HL-60/S4 treated with retinoic acid at 250 ng/mL for 4 days and 3 days (cell line): Measurements from ENCODE around the gene C9orf43.
"Not testable (repeated sequence)": the region's sequence is repeated elsewhere in the genome, so short reads cannot be mapped to it uniquely, and the experiment has no call there.

Source experiments
- in situ Hi-C: fragments of 300-500 bp; cut with MboI; formaldehyde crosslinking; loops from 2 replicates; pipeline ENCODE4 v1.7.0; 2022; ENCODE audit warnings: low sequenced_read_pairs

The C9orf43 gene, protein sequence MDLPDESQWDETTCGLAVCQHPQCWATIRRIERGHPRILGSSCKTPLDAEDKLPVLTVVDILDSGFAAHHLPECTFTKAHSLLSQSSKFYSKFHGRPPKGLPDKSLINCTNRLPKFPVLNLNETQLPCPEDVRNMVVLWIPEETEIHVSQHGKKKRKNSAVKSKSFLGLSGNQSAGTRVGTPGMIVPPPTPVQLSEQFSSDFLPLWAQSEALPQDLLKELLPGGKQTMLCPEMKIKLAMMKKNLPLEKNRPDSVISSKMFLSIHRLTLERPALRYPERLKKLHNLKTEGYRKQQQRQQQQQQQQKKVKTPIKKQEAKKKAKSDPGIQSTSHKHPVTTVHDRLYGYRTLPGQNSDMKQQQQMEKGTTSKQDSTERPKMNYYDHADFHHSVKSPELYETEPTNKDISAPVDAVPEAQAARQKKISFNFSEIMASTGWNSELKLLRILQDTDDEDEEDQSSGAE

DNA sequence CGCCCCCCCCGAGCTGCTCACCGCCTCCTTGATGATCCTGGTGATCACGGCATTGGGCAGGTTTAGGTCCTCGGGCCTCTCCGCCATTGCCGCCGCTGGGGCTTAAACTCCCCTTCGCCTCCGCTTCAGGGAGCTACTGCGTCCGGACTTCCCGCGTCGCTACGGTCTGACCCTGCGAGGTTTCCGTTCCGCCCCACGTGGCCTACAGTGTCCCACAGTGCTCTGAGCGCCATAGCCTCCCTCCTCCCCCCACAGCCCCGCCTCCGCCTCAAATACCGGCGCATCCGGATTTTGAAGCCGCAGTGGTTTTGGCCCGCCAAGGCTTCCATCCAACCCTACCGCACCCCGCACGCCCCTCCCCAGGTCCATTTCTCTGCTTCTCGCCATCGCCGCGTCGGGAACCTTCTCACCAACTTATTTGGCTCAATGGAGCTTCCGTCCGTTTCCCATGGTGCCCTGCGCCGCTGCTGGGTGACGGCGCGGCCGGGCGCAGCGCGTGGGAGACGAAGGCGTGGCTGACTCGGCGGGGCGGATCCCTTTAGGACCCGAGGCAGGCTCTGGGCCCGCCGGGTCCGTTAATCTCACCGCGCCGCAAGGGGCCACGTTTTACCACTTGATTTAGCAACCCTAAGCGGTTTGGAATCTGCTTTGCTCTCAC is at the start of gene C9orf43, which contains the start of gene POLE3:
TSS of gene C9orf43 (plus strand) at position 541 of the 658 bp plus-strand sequence. CDS start 2,747 bp downstream, outside the sequence.
TSS of gene POLE3 (minus strand) at position 469 of the 658 bp plus-strand sequence. CDS start at position 87, 382 bp downstream.
- in situ Hi-C loops, result no loop called here

DNA sequence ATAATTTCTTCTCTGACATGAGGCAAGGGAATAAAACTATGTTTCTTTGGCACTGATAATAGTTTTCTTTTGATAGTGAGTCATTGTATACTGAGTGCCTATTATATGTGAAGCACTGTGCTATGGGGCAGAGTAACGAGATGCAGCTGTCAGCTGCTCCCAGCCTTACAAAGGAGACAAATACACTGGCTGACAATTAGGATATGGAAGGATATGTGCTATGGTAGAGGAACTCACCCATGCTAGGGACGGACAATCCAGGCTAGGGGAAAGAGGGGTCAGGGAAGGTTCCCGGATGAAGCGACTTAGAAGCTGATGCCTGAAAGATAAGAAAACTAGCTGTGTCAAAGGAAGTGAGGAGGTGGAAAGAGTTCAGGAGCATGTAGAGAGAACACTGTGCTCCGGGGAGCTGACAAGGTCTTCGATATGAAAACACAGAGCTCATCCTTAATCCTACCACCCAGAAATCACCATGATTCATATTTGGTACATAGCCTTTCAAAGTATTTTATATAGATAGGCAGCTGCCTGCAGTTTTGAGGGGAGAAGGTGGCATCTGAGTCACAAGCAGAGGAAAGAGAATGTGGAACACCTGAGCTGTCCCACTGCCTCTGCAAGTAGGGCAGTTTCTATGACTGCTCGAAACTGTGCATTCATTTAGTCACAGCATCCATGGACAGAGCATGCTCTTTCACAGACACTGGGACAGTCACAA is 49.1 kb upstream of the C9orf43 start:
- in situ Hi-C loops, result no loop called here

DNA sequence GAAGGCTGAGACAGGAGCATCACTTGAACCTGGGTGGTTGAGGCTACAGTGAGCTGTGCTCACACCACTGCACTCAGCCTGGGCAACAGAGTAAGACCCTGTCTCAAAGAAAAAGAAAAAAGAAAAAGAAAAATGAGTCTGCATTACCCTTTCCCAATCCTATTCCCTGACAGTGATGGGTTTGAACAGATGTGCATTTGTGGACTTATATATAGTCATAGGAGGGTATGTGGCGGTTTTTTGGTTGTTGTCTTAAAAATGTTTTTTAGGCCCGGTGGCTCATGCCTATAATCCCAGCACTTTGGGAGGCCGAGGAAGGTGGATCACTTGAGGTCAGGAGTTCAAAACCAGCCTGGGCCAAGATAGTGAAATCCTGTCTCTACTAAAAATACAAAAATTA is 47.2 kb upstream of the C9orf43 start:
- in situ Hi-C loops, result no loop called here

DNA sequence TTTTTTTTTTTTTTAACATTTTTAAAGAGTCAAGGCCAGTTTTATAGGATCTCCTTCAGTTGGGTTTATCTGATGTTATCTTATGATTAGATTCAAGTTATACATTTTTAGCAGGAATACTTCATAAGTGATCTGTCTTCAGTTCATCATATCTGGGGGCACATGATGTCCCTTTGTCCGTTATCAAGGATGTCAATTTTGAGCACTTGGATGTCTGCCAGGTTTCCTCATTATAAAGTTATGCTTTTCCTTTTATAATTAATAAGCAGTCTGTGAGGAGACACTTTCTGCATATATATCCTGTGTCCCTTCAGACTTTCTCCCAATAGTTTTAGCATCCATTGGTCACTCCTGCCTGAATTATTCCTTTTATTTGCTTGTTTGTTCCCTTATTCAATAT is 45.6 kb upstream of the C9orf43 start:
- in situ Hi-C loops, result no loop called here

DNA sequence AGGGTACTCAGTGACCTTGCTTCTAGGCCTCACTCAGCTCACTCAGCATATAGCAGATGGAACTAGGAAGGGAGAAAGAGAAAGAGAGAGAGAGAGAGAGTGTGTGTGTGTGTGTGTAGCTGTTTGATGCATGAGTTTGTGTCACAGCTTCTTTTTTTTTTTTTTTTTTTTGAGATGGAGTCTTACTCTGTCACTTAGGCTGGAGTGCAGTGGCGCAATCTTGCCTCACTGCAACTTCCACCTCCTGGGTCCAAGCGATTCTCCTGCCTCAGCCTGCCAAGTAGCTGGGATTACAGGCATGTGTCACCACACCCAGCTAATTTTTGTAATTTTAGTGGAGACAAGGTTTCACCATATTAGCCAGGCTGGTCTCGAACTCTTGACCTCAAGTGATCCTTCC is 44.9 kb upstream of the C9orf43 start:
- in situ Hi-C loops, result not testable (repeated sequence)

DNA sequence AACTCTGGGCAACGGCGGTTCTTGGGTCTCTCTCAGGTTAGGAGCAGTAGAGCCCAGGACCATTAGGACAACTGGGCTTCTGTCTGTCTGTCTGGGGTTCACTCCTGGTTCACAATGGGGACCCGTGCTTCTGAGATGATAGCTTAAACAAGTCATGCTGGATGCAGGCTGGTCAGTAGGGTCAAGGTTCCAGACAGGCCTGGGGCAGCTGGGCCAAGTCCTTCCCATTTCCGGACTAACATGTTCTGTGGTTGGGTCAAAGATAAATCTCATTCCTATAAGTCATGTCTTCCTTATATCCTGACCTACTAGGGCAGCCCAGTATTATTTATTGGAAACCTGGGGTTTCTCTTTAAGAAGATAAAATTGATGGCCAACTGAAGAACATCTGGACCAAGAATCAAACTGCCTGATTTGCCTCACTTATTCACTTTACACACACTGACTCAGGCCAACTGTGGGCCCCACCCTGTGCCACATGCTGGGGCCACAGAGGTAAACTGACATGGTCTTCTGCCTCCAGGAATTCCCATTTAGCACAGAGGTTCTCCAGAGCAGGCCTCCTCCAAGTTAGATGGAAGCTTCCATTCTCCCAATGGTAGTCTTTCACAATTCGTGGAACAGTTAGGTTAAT is 42.1 kb upstream of the C9orf43 start:
- in situ Hi-C loops, result no loop called here

DNA sequence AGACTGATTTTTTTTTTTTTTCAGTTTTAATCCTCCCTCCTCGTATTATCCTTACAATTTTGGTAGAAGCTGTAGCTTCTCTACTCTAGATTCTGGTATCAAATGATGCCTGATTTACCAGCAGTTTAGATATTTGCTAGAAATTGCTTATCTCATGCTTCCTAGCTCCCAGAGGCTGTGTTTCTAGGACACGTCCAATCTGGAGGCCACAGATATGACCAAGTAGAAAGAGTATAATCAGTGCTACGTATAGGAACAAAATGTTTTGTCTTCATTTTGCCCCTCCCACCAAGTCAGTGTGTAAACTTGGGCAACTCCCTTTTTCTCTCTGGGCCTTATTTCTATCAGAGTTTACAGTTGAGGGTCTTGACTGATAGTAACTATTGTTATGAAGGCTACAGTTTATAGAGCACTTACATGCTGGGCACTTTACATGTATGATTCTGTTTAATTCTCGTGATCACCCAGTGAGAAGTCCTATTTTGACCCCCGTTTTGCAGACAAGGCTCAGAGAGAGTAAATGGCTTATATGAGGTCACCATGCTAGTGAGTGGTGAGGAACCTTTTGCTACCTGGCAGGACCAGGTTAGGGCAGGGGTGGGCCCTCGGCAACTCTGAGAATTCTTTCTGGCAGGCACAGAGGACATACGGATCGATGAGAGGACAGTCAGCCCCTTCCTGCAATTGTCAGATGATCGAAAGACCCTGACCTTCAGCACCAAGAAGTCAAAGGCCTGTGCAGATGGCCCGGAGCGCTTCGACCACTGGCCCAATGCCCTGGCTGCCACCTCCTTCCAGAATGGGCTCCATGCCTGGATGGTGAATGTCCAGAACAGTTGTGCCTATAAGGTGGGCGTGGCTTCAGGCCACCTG is 41.3 kb upstream of the C9orf43 start:
- in situ Hi-C loops, result no loop called here

DNA sequence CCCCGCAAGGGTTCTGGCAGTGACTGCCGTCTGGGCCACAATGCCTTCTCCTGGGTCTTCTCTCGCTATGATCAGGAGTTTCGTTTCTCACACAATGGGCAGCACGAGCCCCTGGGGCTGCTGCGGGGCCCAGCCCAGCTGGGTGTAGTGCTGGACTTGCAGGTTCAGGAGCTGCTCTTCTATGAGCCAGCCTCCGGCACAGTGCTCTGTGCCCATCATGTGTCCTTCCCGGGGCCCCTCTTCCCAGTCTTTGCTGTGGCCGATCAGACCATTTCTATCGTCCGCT is 40.7 kb upstream of the C9orf43 start:
- in situ Hi-C loops, result no loop called here

DNA sequence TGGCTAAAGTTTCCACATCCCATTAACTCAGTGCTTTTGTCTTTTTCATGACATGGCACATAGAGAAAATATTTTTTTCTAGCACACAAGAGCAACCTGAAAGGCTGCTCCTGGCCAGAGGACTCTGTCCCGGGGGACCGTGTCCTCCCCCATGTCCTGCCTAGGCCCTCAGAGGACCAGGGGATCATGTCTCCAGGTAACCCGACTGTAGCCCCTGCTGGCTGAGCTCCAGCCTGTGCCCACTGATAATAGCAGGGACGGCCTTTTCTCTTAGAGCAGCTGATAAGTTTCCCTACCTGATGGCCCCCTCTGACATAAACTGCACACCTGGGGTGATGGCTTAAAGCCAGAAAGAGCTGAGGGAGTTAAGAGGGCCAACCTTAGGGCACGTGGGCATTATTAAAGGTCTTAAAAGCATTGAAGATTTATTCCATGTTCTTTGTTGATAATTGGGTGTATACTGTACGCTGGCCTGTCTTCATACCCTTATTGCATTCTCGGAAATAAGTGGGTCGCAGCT is 39.7 kb upstream of the C9orf43 start:
- in situ Hi-C loops, result no loop called here

DNA sequence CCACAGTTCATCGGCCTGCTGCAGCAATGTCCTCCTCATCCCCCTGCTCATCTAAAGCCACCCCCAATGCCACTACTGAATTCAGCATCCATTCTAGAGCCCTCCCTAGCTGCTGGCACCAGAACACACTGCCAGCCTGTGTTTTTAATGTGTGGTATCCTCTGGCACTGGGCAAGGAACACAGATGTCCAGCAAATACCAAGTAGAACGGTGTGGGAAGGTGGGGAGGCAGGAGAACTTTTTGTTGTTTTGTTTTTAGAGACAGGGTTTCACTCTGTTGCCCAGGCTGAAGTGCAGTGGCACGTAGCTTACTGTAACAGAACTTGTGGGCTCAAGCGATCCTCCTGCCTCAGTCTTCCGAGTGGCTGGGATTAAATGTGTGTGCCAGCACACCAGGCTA is 38.5 kb upstream of the C9orf43 start:
- in situ Hi-C loops, result no loop called here

DNA sequence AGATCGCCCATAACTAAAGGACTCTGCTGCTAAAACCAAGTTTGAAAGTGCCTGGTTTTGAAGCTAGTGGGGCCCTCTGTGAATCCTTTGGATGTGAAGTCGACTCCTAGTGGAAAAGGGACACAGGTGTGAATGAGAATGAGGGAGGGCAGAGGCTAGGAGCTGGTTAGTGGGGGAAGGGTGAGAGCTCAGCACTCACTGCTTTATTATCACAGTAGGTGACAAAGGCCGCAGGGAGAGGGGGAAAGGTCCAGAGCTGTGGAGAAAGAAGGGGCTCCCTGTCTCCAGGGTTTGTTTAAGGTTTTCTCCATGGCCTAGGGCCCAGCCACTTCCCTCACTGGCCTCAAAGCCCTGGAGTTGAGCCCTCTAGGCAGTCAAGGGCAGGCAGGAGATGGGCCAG is 37.3 kb upstream of the C9orf43 start:
- in situ Hi-C loops, result no loop called here

DNA sequence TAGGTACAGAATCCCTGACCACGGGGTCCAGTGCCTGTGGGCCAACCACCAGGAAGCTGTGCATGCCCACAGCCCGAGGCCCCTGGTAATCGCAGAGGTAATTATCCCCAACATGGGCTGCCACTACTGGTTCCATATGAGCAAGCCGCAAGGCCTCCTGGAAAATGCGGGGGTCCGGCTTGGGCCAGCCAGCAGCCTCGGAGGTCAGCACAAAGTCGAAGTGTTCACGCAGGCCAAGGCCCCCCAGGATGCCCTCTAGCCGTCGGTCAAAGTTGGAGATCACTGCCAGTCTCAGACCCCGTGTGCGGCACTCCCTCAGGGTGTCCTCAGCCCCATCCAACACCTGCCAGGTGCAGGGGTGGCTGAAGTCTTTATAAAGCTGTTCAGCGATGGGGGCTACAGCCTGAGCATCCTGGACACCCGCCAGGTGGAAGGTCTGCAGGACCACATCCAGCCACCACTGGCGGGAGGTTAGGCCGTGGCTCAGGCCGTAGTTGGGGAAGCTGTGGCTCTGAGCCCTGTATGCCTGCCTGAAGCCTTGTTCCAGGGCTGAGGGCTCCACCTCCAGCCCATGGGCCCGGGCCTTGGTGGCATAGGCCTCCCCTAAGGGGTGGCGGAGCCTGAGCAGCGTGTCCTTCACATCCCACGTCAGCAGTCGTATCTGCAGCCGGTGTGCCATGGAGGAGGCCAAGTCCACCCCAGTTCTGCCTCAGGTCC is 36.7 kb upstream of the C9orf43 start:
- in situ Hi-C loops, result no loop called here

DNA sequence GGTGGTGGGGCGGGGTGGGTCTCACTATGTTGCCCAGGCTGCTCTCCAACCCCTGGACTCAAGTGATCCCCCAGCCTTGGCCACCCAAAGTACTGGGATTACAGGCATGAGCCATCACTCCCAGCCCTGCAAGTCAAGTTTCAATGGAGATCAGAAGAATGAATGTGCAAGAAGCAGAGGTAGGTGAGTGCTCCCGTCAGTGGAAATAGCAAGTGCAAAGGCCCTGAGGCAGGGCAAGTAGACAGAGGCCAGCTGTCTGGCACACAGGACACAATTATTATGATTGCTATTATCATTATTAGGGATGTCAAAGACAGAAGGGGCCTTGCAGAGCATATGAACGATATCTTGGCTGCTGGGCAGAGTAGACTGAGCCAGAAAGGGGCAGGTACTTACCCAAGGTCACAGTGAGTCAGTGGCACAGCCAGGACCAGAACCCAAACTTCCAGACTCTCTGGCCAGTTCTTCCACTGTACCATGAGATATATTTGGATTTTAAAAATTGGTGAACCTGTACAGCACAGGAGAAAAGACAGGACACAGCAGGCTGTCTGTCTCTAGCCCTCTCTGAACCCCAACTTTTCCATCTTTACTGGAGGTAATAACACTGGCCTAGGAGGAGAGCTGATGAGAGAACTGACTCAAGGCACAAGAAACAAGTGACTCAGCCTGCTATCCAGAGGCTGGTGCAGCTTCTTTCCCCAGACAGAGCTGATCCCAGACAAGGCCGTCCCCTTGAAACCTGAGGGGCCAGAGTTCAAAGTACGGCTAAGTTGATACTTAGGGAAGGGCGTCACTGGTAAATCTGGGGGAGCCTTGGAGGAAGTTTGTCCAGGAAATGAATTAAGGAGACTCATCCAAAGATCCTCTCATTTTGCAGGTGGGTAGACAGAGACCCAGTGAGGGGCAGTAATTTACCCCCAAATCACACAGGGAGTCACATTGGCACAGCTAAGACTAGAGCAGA is 35.2 kb upstream of the C9orf43 start:
- in situ Hi-C loops, result no loop called here

DNA sequence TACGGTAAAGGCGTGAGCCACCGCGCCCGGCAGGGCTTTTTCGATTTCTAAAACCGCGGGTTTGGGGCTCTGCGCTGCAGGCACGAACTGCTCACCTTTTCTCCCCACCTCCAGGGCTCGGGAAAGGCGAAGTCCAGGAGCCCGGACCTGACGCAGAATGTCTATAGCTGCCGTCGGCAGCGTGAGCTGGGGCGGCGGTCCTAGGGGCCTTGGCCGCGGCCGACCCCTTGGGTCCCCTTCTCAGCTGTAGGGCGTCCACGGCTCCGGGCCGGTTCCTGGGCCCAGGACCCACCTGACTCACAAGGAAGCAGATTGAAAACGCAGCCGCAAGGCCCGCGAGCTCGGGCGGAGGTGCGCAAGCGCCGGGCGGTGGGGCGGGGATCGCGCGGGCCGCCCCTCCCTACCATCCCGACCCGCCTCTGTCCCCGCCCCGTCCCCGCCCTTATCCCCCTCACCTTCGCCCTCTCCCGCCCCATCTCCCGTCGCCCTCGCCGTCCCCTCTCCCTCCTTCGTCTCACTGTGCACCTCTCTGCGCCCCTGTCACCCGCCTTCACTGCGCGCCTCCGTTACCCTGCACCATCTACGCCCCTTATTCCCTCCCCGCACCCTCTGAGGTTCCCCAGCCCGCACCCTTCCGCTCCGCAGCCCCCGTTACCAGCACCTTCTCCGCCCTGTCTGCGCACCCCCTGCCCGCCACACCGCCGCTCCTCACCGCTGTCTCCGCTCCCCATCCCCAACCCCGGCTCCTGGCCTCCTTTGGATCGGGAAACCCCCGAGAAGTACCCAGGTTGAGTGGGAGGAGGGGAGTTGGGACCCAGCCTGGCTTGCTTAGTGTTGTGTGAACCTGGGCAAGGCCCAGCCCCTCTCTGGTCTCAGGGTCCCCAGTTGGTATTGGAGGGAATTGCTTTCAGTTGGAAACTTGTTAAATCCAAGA is 33.6 kb upstream of the C9orf43 start, which contains the start of gene HDHD3:
TSS of gene HDHD3 (minus strand) at position 353 of the 934 bp plus-strand sequence. CDS start 2,632 bp downstream, outside the sequence.
- in situ Hi-C loops, result no loop called here

DNA sequence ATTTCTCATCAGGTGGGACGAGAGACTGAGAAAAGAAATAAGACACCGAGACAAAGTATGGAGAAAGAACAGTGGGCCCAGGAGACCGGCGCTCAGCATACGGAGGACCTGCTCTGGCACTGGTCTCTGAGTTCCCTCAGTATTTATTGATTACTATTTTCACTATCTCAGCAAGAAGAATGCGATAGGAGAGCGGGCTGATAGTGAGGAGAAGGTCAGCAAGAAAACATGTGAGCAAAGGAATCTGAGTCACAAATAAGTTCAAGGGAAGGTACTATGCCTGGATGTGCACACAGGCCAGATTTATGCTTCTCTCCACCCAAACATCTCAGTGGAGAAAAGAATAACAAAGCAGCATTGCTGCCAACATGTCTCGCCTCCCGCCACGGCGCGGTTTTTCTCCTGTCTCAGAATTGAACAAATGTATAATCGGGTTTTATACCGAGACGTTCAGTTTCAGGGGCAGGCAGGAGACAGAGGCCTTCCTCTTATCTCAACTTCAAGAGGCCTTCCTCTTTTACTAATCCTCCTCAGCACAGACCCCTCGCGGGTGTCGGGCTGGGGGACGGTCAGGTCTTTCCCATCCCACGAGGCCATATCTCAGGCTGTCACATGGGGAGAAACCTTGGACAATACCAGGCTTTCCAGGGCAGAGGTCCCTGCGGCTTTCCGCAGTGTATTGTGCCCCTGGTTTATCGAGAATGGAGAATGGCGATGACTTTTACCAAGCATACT is 31.3 kb upstream of the C9orf43 start:
- in situ Hi-C loops, result not testable (repeated sequence)

DNA sequence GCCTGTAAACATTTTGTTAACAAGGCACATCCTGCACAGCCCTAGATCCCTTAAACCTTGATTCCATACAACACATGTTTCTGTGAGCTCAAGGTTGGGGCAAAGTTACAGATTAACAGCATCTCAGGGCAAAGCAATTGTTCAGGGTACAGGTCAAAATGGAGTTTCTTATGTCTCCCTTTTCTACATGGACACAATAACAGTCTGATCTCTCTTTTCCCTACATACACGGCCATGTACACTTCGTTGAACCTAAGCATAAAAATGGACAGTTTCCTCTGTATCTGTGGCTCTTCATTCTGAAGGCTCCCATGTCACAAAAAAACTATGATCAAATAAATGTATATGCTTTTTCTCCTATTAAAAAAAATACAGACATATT is 30.7 kb upstream of the C9orf43 start:
- in situ Hi-C loops, result not testable (repeated sequence)
